GM12878 (cell line): ENCODE data around the gene SEC24C. TPM values are rescaled to one million over a fixed set of nuclear protein-coding genes. Genes with fewer than 3 reads are reported as not detected.
A peak's percentile ranks its signal among the peaks of the same experiment; 100 is the strongest.

Experiments used
- ASH2L ChIP-seq: fragments of 300-600, 200-600 bp; sonication (generic); IDR thresholded peaks from 2 replicates; pipeline ENCODE4 v1.6.1; 2017; ENCODE audit warnings: low read depth, mild to moderate bottlenecking, borderline replicate concordance
- BCL11A ChIP-seq: IDR thresholded peaks from 2 replicates; pipeline ENCODE4 v1.6.1; 2011; ENCODE audit warnings: low read depth, low read length
- CBFB ChIP-seq: IDR thresholded peaks from 2 replicates; pipeline ENCODE4 v1.6.1; 2016; ENCODE audit warnings: antibody characterized with exemption, low read depth
- CHD4 ChIP-seq: fragments of 200-600 bp; sonication (generic); IDR thresholded peaks from 2 replicates; pipeline ENCODE4 v1.6.1; 2016; ENCODE audit warnings: mild to moderate bottlenecking
- EP300 ChIP-seq, 2 experiments: fragments of 150-350 bp in 1 of 2; IDR thresholded peaks; 2 replicates each; pipeline ENCODE4 v1.6.1; 2011 to 2012; ENCODE audit warnings: low read depth in 2 of 2, low read length in 2 of 2, borderline replicate concordance in 1 of 2, improper control_type of control experiment in 1 of 2, inconsistent platforms in 1 of 2; ENCODE audit not compliant: control insufficient read depth in 1 of 2
- FOXK2 ChIP-seq: fragments of 450-650 bp; IDR thresholded peaks from 2 replicates; pipeline ENCODE4 v1.6.1; 2017; ENCODE audit warnings: mild to moderate bottlenecking, moderate library complexity
- HDGF ChIP-seq: fragments of 450-650 bp; IDR thresholded peaks from 2 replicates; pipeline ENCODE4 v1.6.1; 2016; ENCODE audit warnings: antibody characterized with exemption
- IKZF1 ChIP-seq: fragments of 450-650 bp; conservative IDR thresholded peaks from 2 replicates; pipeline ENCODE4 v1.6.1; 2017; ENCODE audit warnings: antibody characterized with exemption, mild to moderate bottlenecking
- MEF2B ChIP-seq: fragments of 450-650 bp; IDR thresholded peaks from 2 replicates; pipeline ENCODE4 v1.6.1; 2018; ENCODE audit warnings: mild to moderate bottlenecking, moderate library complexity; ENCODE audit not compliant: partially characterized antibody, poor library complexity, severe bottlenecking
- NRF1 ChIP-seq: conservative IDR thresholded peaks from 2 replicates; pipeline ENCODE4 v1.6.1; 2011; ENCODE audit warnings: mild to moderate bottlenecking, low read depth, low read length, improper control_type of control experiment
- PAX5 ChIP-seq: IDR thresholded peaks from 2 replicates; pipeline ENCODE4 v1.6.1; 2011; ENCODE audit warnings: low read depth, low read length, borderline replicate concordance
- RB1 ChIP-seq: fragments of 450-650 bp; formaldehyde crosslinking; IDR thresholded peaks from 2 replicates; pipeline ENCODE4 v1.6.1; 2017; ENCODE audit warnings: mild to moderate bottlenecking, borderline replicate concordance
- RELA ChIP-seq: fragments of 450-650 bp; IDR thresholded peaks from 2 replicates; pipeline ENCODE4 v1.8.0; 2014; ENCODE audit warnings: borderline replicate concordance; ENCODE audit not compliant: partially characterized antibody
- RUNX3 ChIP-seq: IDR thresholded peaks from 2 replicates; pipeline ENCODE4 v1.6.1; 2012; ENCODE audit warnings: low read length, inconsistent platforms
- SMC3 ChIP-seq: IDR thresholded peaks from 2 replicates; pipeline ENCODE4 v1.6.1; 2011; ENCODE audit warnings: low read length, improper control_type of control experiment, borderline replicate concordance
- SREBF2 ChIP-seq: IDR thresholded peaks from 2 replicates; pipeline ENCODE4 v1.6.1; 2012; ENCODE audit warnings: mild to moderate bottlenecking, low read length
- STAT1 ChIP-seq: fragments of 450-650 bp; conservative IDR thresholded peaks from 2 replicates; pipeline ENCODE4 v1.6.1; 2014; ENCODE audit warnings: antibody characterized with exemption, mild to moderate bottlenecking
- STAT3 ChIP-seq: IDR thresholded peaks from 2 replicates; pipeline ENCODE4 v1.6.1; 2011; ENCODE audit warnings: low read depth, low read length, improper control_type of control experiment
- ZBED1 ChIP-seq: IDR thresholded peaks from 2 replicates; pipeline ENCODE4 v1.6.1; 2016; ENCODE audit warnings: borderline replicate concordance
- polyA plus RNA-seq, 11 experiments: library from polyadenylated mRNA; depleted of rRNA in 4 of 11; unstranded in 6 of 11; stranded (reverse) in 5 of 11; fragments of >200 nt; fragmentation: Nextera tagmentation in 4 of 11; fragmentation: Illumina TruSeq in 1 of 11; extraction: Ambion mirVana in 4 of 11; extraction: Trizol in 1 of 11; gene quantifications; 1 replicate in 1 of 11; 2 replicates in 10 of 11; pipeline versions ENCODE4 v1.2.1 to v1.2.3, GENCODE V29; 2011 to 2016; ENCODE audit warnings: inconsistent platforms in 2 of 11, missing spikeins in 2 of 11, low read depth in 1 of 11
- total RNA-seq, 4 experiments: library from RNA; depleted of rRNA in 3 of 4; stranded (reverse); fragments of >200 nt in 3 of 4; fragmentation: Illumina TruSeq in 1 of 4; extraction: Trizol in 1 of 4; gene quantifications; 2 replicates each; pipeline versions ENCODE4 v1.2.1 to v1.2.3, GENCODE V29; 2013 to 2021
- TF ChIP-seq, protein P1 (sequence below): IDR thresholded peaks from 2 replicates; pipeline ENCODE4 v1.6.1; 2012; ENCODE audit warnings: low read depth, low read length, improper control_type of control experiment
- TF ChIP-seq, protein P2 (sequence below): fragments of 450-650 bp; formaldehyde crosslinking; IDR thresholded peaks from 2 replicates; pipeline ENCODE4 v1.4.0; 2020; ENCODE audit warnings: mild to moderate bottlenecking, moderate library complexity
- TF ChIP-seq, protein P3 (sequence below): IDR thresholded peaks from 2 replicates; pipeline ENCODE4 v1.6.1; 2011; ENCODE audit warnings: low read depth, mild to moderate bottlenecking, low read length, moderate library complexity, borderline replicate concordance; ENCODE audit errors: extremely low read depth
- TF ChIP-seq, protein P4 (sequence below): IDR thresholded peaks from 2 replicates; pipeline ENCODE4 v1.6.1; 2012; ENCODE audit warnings: mild to moderate bottlenecking, low read depth, low read length

SEC24C gene
- total and polyA plus RNA-seq, 10 of the 15 experiments (the other 5 are each of a cell fraction or from before 2014, with no cell fraction given), result 12.7 to 117 (median 73.8) TPM

DNA sequence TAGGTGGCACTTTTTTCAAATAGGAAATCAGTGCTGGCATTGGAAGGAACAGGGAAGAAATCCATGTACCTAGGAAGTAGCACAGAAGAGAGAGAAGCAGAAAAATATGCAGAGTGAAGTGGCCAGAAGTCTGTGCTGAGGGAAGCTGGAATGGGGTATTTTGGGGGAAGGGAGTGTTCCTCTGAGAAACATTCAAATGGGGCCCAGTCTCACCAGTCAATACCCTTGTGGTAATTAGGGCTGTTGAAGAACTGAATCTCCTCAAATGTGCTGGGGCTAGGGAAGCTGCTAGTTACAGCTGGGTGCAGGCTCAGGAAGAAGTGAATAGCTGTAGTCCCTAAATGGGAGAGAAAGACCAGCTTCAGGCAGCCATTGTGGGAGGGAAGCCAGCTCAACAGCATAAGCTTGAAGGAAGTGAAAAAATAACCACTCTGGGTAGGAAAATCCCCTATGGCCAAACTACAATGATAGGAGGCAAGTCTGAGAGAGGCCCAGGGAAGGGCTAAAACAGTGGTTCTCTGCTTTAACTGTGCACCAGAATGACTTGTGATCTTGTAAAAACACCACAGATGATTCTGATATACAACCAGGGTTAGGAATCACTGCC lies 59.6 kb downstream of the SEC24C start (continued):
- TF ChIP-seq NRF1, result no peak
- TF ChIP-seq BCL11A, result 0 out of 2 replicates have a peak, but pooled peaks have one; percentile 13
- 0 out of 4 replicates have a peak, but pooled peaks of 1 of the 2 experiments have one; percentile 48 for TF ChIP-seq EP300 (IDR thresholded peaks at IDR 0.05; ENCODE audit: borderline replicate concordance in 1 of 2, control insufficient read depth in 1 of 2, low read depth in 2 of 2, low read length in 2 of 2)
- no peak for TF ChIP-seq SMC3
- peak; percentile 37 for TF ChIP-seq MEF2B
- TF ChIP-seq, protein P1, sequence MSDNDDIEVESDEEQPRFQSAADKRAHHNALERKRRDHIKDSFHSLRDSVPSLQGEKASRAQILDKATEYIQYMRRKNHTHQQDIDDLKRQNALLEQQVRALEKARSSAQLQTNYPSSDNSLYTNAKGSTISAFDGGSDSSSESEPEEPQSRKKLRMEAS, result no peak
- TF ChIP-seq ASH2L, result no peak
- no peak for TF ChIP-seq RB1
- TF ChIP-seq, protein P2, sequence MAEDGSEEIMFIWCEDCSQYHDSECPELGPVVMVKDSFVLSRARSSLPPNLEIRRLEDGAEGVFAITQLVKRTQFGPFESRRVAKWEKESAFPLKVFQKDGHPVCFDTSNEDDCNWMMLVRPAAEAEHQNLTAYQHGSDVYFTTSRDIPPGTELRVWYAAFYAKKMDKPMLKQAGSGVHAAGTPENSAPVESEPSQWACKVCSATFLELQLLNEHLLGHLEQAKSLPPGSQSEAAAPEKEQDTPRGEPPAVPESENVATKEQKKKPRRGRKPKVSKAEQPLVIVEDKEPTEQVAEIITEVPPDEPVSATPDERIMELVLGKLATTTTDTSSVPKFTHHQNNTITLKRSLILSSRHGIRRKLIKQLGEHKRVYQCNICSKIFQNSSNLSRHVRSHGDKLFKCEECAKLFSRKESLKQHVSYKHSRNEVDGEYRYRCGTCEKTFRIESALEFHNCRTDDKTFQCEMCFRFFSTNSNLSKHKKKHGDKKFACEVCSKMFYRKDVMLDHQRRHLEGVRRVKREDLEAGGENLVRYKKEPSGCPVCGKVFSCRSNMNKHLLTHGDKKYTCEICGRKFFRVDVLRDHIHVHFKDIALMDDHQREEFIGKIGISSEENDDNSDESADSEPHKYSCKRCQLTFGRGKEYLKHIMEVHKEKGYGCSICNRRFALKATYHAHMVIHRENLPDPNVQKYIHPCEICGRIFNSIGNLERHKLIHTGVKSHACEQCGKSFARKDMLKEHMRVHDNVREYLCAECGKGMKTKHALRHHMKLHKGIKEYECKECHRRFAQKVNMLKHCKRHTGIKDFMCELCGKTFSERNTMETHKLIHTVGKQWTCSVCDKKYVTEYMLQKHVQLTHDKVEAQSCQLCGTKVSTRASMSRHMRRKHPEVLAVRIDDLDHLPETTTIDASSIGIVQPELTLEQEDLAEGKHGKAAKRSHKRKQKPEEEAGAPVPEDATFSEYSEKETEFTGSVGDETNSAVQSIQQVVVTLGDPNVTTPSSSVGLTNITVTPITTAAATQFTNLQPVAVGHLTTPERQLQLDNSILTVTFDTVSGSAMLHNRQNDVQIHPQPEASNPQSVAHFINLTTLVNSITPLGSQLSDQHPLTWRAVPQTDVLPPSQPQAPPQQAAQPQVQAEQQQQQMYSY (CRISPR knock-in tag), result no peak
- TF ChIP-seq SREBF2, result no peak
- TF ChIP-seq ZBED1, result 0 out of 2 replicates have a peak, but pooled peaks have one; percentile 5
- TF ChIP-seq IKZF1, result peak; percentile 58
- TF ChIP-seq CHD4, result no peak
- no peak for TF ChIP-seq FOXK2
- TF ChIP-seq PAX5, result peak; percentile 59; the same call in 1 of the 2 replicates
- TF ChIP-seq STAT3, result no peak
- peak; percentile 75 for TF ChIP-seq RUNX3
- no peak for TF ChIP-seq STAT1
- TF ChIP-seq RELA, result peak; percentile 55
- TF ChIP-seq, protein P3, sequence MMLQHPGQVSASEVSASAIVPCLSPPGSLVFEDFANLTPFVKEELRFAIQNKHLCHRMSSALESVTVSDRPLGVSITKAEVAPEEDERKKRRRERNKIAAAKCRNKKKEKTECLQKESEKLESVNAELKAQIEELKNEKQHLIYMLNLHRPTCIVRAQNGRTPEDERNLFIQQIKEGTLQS, result no peak
- no peak for TF ChIP-seq CBFB
- TF ChIP-seq, protein P4, sequence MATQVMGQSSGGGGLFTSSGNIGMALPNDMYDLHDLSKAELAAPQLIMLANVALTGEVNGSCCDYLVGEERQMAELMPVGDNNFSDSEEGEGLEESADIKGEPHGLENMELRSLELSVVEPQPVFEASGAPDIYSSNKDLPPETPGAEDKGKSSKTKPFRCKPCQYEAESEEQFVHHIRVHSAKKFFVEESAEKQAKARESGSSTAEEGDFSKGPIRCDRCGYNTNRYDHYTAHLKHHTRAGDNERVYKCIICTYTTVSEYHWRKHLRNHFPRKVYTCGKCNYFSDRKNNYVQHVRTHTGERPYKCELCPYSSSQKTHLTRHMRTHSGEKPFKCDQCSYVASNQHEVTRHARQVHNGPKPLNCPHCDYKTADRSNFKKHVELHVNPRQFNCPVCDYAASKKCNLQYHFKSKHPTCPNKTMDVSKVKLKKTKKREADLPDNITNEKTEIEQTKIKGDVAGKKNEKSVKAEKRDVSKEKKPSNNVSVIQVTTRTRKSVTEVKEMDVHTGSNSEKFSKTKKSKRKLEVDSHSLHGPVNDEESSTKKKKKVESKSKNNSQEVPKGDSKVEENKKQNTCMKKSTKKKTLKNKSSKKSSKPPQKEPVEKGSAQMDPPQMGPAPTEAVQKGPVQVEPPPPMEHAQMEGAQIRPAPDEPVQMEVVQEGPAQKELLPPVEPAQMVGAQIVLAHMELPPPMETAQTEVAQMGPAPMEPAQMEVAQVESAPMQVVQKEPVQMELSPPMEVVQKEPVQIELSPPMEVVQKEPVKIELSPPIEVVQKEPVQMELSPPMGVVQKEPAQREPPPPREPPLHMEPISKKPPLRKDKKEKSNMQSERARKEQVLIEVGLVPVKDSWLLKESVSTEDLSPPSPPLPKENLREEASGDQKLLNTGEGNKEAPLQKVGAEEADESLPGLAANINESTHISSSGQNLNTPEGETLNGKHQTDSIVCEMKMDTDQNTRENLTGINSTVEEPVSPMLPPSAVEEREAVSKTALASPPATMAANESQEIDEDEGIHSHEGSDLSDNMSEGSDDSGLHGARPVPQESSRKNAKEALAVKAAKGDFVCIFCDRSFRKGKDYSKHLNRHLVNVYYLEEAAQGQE, result no peak
- peak; percentile 60; the same call in 1 of the 2 replicates for TF ChIP-seq HDGF
